K562 (cell line): ENCODE data around the gene CLSTN2. TPM values are rescaled to one million over a fixed set of nuclear protein-coding genes. Genes with fewer than 3 reads are reported as not detected.

ENCODE experiments used
- ATAC-seq: fragments of 200-7000 bp; cut with Tn5 transposase; 3 replicates; pipeline ENCODE4 v1.9.1; 2020; ENCODE audit warnings: moderate library complexity
- BruUV-seq: library from RNA; stranded (reverse); fragments of 400-500 nt; replicated peaks from 2 replicates; lab custom pipeline; 2021; lab: Mats Ljungman, UMichigan
- CTCF ChIA-PET: fragments of 300-600 bp; formaldehyde crosslinking; extraction: SDS; loops from one replicate; lab custom pipeline; 2021; ENCODE audit warnings: low intra/inter-chr PET ratio; lab: Yijun Ruan, JAX
- POLR2A ChIA-PET: fragments of 300-600, 350-650 bp; sonication (Branson Sonifier 250); formaldehyde crosslinking; extraction: SDS; loops from one replicate; lab custom pipeline; 2021; ENCODE audit warnings: antibody characterized with exemption, inconsistent platforms; lab: Yijun Ruan, JAX
- DNase-seq, 4 experiments: peaks; one replicate each; pipeline versions ENCODE4 v3.0.0 to v3.0.0-alpha.2; 2011 to 2018; ENCODE audit warnings: low spot score in 3 of 4, mixed read lengths in 3 of 4; ENCODE audit errors: extremely low read depth in 1 of 4
- FAIRE-seq: peaks from 2 replicates; lab custom pipeline; 2011; peaks lifted over from hg19 to GRCh38; lab: Jason Lieb, UNC
- H2AFZ ChIP-seq: 2 replicates; pipeline ENCODE4 v1.6.0; 2011; ENCODE audit warnings: low read depth, low read length, control low read depth, inconsistent platforms
- H3K27ac ChIP-seq: fragments of 200-600 bp; 3 replicates; pipeline ENCODE4 v1.8.0; 2011; ENCODE audit warnings: low read depth, mild to moderate bottlenecking, control low read depth, inconsistent platforms, low read length, moderate library complexity, mixed read lengths; ENCODE audit errors: extremely low read depth
- H3K27me3 ChIP-seq, 2 experiments: fragments of 300-600 bp in 1 of 2; 2 replicates in 1 of 2; 3 replicates in 1 of 2; pipeline versions ENCODE4 v1.6.0 to v1.8.0; 2011; ENCODE audit warnings: inconsistent platforms in 2 of 2, low read length in 2 of 2, mild to moderate bottlenecking in 1 of 2, mixed read lengths in 1 of 2, moderate library complexity in 1 of 2; ENCODE audit not compliant: control insufficient read depth in 2 of 2, insufficient read depth in 2 of 2
- H3K36me3 ChIP-seq: fragments of 300-600 bp; 3 replicates; pipeline ENCODE4 v1.8.0; 2011; ENCODE audit warnings: mild to moderate bottlenecking, low read length, inconsistent platforms; ENCODE audit not compliant: control insufficient read depth, insufficient read depth
- H3K4me1 ChIP-seq, 2 experiments: fragments of 200-600 bp in 1 of 2; replicated peaks in 1 of 2; 2 replicates in 1 of 2; 3 replicates in 1 of 2; pipeline versions ENCODE4 v1.5.1 to v1.8.0; 2011; ENCODE audit warnings: inconsistent platforms in 2 of 2, low read length in 2 of 2, mild to moderate bottlenecking in 1 of 2, mixed read lengths in 1 of 2, moderate library complexity in 1 of 2; ENCODE audit not compliant: control insufficient read depth in 2 of 2, insufficient read depth in 2 of 2
- H3K4me2 ChIP-seq: 2 replicates; pipeline ENCODE4 v1.6.1; 2011; ENCODE audit warnings: low read length, control low read depth, inconsistent platforms, mixed read lengths; ENCODE audit not compliant: insufficient read depth
- H3K4me3 ChIP-seq: fragments of 200-600 bp; sonication (generic), shearing (Covaris generic); 2 replicates; pipeline ENCODE4 v1.5.1; 2016; ENCODE audit warnings: control low read depth, inconsistent platforms
- H3K79me2 ChIP-seq: fragments of 200-600 bp; 3 replicates; pipeline ENCODE4 v1.8.0; 2011; ENCODE audit warnings: low read length, inconsistent platforms; ENCODE audit not compliant: control insufficient read depth, insufficient read depth
- H3K9ac ChIP-seq, 2 experiments: 2 replicates each; pipeline versions ENCODE4 v1.6.0 to v1.6.1; 2011; ENCODE audit warnings: low read depth in 2 of 2, low read length in 2 of 2, control low read depth in 1 of 2, inconsistent platforms in 1 of 2, mild to moderate bottlenecking in 1 of 2, mixed read lengths in 1 of 2; ENCODE audit not compliant: insufficient read depth in 1 of 2
- H3K9me1 ChIP-seq: one replicate; pipeline ENCODE4 v1.6.0; 2011; ENCODE audit warnings: inconsistent platforms, mild to moderate bottlenecking, low read length, moderate library complexity; ENCODE audit not compliant: control insufficient read depth, insufficient read depth
- H3K9me3 ChIP-seq: replicated peaks from 2 replicates; pipeline ENCODE4 v1.5.1; 2011; ENCODE audit warnings: low read depth, low read length, inconsistent platforms; ENCODE audit not compliant: control insufficient read depth, insufficient read depth
- H4K20me1 ChIP-seq: replicated peaks from 2 replicates; pipeline ENCODE4 v1.6.1; 2011; ENCODE audit warnings: low read length, inconsistent platforms, mixed read lengths; ENCODE audit not compliant: control insufficient read depth, insufficient read depth
- BCL6 ChIP-seq: fragments of 250-450 bp; sonication (Bioruptor Pico); IDR thresholded peaks from 2 replicates; pipeline ENCODE4 v1.4.0; 2020
- BCOR ChIP-seq: fragments of 450-650 bp; IDR thresholded peaks from 2 replicates; pipeline ENCODE4 v1.6.1; 2016
- CXXC5 ChIP-seq: fragments of 250-450 bp; sonication (Bioruptor Pico); IDR thresholded peaks from 2 replicates; pipeline ENCODE4 v1.8.0; 2022; ENCODE audit warnings: inconsistent platforms, mild to moderate bottlenecking, moderate library complexity
- ELK3 ChIP-seq: fragments of 450-650 bp; formaldehyde crosslinking; IDR thresholded peaks from 2 replicates; pipeline ENCODE4 v1.4.0; 2020; ENCODE audit warnings: mild to moderate bottlenecking
- ERF ChIP-seq: fragments of 450-650 bp; formaldehyde crosslinking; IDR thresholded peaks from 2 replicates; pipeline ENCODE4 v1.4.0; 2020; ENCODE audit warnings: mild to moderate bottlenecking, mixed read lengths
- FIP1L1 ChIP-seq: fragments of 200-400 bp; formaldehyde crosslinking; IDR thresholded peaks from 2 replicates; pipeline ENCODE4 v1.6.1; 2018; ENCODE audit warnings: mild to moderate bottlenecking, low read depth, low read length; ENCODE audit not compliant: poor library complexity, severe bottlenecking
- KAT7 ChIP-seq: sonication (generic); formaldehyde crosslinking; IDR thresholded peaks from 2 replicates; pipeline ENCODE4 v1.8.0; 2022; ENCODE audit warnings: missing genetic modification reagents, mild to moderate bottlenecking, borderline replicate concordance
- L3MBTL2 ChIP-seq: fragments of 450-650 bp; IDR thresholded peaks from 2 replicates; pipeline ENCODE4 v1.6.1; 2016; ENCODE audit warnings: mild to moderate bottlenecking, moderate library complexity
- NFATC3 ChIP-seq: fragments of 450-650 bp; IDR thresholded peaks from 2 replicates; pipeline ENCODE4 v1.6.1; 2017; ENCODE audit warnings: mild to moderate bottlenecking
- PATZ1 ChIP-seq: fragments of 250-450 bp; sonication (Bioruptor Pico); IDR thresholded peaks from 2 replicates; pipeline ENCODE4 v1.5.0; 2020; ENCODE audit warnings: mild to moderate bottlenecking, borderline replicate concordance
- PCBP1 ChIP-seq: fragments of 200-400 bp; formaldehyde crosslinking; IDR thresholded peaks from 2 replicates; pipeline ENCODE4 v1.6.1; 2018; ENCODE audit warnings: mild to moderate bottlenecking, low read depth, low read length; ENCODE audit not compliant: poor library complexity, severe bottlenecking
- POU5F1 ChIP-seq: fragments of 150-350 bp; IDR thresholded peaks from 2 replicates; pipeline ENCODE4 v1.6.1; 2014; ENCODE audit warnings: borderline replicate concordance, low read length, low read depth, mild to moderate bottlenecking; ENCODE audit not compliant: partially characterized antibody
- SETDB1 ChIP-seq: IDR thresholded peaks from one replicate; pipeline ENCODE4 v1.6.1; 2012; ENCODE audit warnings: low read length, control low read depth, inconsistent platforms
- SIX5 ChIP-seq, 2 experiments: IDR thresholded peaks; 2 replicates each; pipeline ENCODE4 v1.6.1; 2011; ENCODE audit warnings: low read length in 2 of 2, borderline replicate concordance in 1 of 2, low read depth in 1 of 2, mild to moderate bottlenecking in 1 of 2, moderate library complexity in 1 of 2; ENCODE audit not compliant: insufficient read depth in 1 of 2
- ZNF140 ChIP-seq: fragments of 250-450 bp; sonication (Bioruptor Pico); IDR thresholded peaks from 2 replicates; pipeline ENCODE4 v1.8.0; 2021; ENCODE audit warnings: moderate library complexity, mild to moderate bottlenecking, inconsistent platforms
- ZNF431 ChIP-seq: sonication (generic); formaldehyde crosslinking; IDR thresholded peaks from 2 replicates; pipeline ENCODE4 v1.8.0; 2022; ENCODE audit warnings: mild to moderate bottlenecking, missing genetic modification reagents
- WGBS: fragments of 100-300 bp; shearing (Covaris generic); methylation state at CpG from one replicate; pipeline ENCODE4 v1.1.6; 2016; ENCODE audit warnings: low coverage, mixed read lengths; ENCODE audit not compliant: insufficient coverage; ENCODE audit errors: missing lambda C conversion rate; 5-methylcytosine and 5-hydroxymethylcytosine counted together
- in situ Hi-C: fragments of 300-500 bp; cut with MboI; formaldehyde crosslinking; loops from 4 replicates; pipeline ENCODE4 v1.15.0; 2018; ENCODE audit warnings: inconsistent platforms, mixed read lengths
- intact Hi-C: fragments of 100-400 bp; cut with micrococcal nuclease; formaldehyde crosslinking; loops from 2 replicates; pipeline ENCODE4 v1.14.2; 2022
- polyA plus RNA-seq, 8 experiments: library from polyadenylated mRNA; depleted of rRNA in 4 of 8; stranded (reverse) in 5 of 8; unstranded in 3 of 8; fragments of >200 nt; fragmentation: Nextera tagmentation in 2 of 8; fragmentation: Illumina TruSeq in 1 of 8; extraction: Ambion mirVana in 2 of 8; extraction: Trizol in 1 of 8; gene quantifications; 2 replicates each; pipeline versions ENCODE4 v1.2.1 to v1.2.3, GENCODE V29; 2011 to 2014; ENCODE audit warnings: inconsistent platforms in 1 of 8, missing spikeins in 1 of 8
- total RNA-seq, 7 experiments: library from RNA; depleted of rRNA in 6 of 7; stranded (reverse); fragments of >200 nt in 6 of 7; fragmentation: Illumina TruSeq in 2 of 7; extraction: Trizol in 2 of 7; gene quantifications; 2 replicates each; pipeline versions ENCODE4 v1.2.1 to v1.2.3, GENCODE V29; 2011 to 2021; ENCODE audit warnings: low replicate concordance in 1 of 7

The CLSTN2 gene
- total and polyA plus RNA-seq, 9 of the 15 experiments (the other 6 are each of a cell fraction or from before 2014, with no cell fraction given), result 0.02 to 0.04 (median 0.04) TPM; not detected in 6

- TF ChIP-seq SETDB1, result no peak
- TF ChIP-seq L3MBTL2, result no peak
- no peak for TF ChIP-seq SIX5 (IDR thresholded peaks at IDR 0.05; ENCODE audit: borderline replicate concordance in 1 of 2, insufficient read depth in 1 of 2, low read depth in 1 of 2, low read length in 2 of 2)
- TF ChIP-seq BCOR, result no peak
- no peak for TF ChIP-seq BCL6 (CRISPR knock-in tag)
- no peak for TF ChIP-seq NFATC3
- TF ChIP-seq, all 486 proteins: peak for 0
Measured at GRCh38 chr3:140420621-140421357, 485.8 kb downstream of the CLSTN2 start (continued).

- Histone ChIP-seq H4K20me1 (peaks cover 5% of the 10 kb centered on the region; the same call in 1 of the 2 replicates), H3K27me3 (peaks cover 5 to 7% of the 10 kb centered on the region in 2 experiments; a peak in 2 of 5 replicates), H3K4me3 (no peak overlapping the region), H2AFZ (no peak overlapping the region), H3K27ac (no peak overlapping the region), H3K4me2 (no peak overlapping the region), H3K9me1 (no peaks in the 10 kb centered on the region), H3K79me2 (no peaks in the 10 kb centered on the region), H3K4me1 (no peaks in the 10 kb centered on the region), H3K9ac (no peak overlapping the region), H3K9me3 (no peaks in the 10 kb centered on the region), H3K36me3 (no peaks in the 10 kb centered on the region)
- WGBS, result 0% methylated on average over 1 of the region's 1 CpG
- no peak for ATAC-seq
- in situ Hi-C loops, result no loop called here
- ChIA-PET CTCF (no interaction called here), POLR2A (no interaction called here)
- no peak for DNase-seq
- no TSS peak for BruUV-seq
- no peak for FAIRE-seq
- intact Hi-C loops, result no loop called here
- TF ChIP-seq FIP1L1 (no peak), ZNF140 (CRISPR knock-in tag) (no peak), ZNF431 (CRISPR knock-in tag) (no peak), PATZ1 (CRISPR knock-in tag) (no peak), ELK3 (no peak), POU5F1 (no peak), ERF (no peak), PCBP1 (no peak), KAT7 (no peak), CXXC5 (CRISPR knock-in tag) (no peak)
Measured at GRCh38 chr3:140421884-140422283, 486.9 kb downstream of the CLSTN2 start.
